H1 (cell line): ENCODE measurements around the gene DYNLT5. TPM values are rescaled to one million over a fixed set of nuclear protein-coding genes. Genes with fewer than 3 reads are reported as not detected.

Source experiments
- CTCF ChIA-PET: fragments of 300-600 bp; sonication (Branson Sonifier 250); formaldehyde crosslinking; loops from one replicate; lab custom pipeline; 2021; ENCODE audit not compliant: partially characterized antibody; lab: Charles Lee
- POLR2A ChIA-PET: fragments of 300-600 bp; sonication (Branson Sonifier 250); formaldehyde crosslinking; loops from one replicate; lab custom pipeline; 2021; ENCODE audit warnings: inconsistent platforms; ENCODE audit not compliant: partially characterized antibody; lab: Charles Lee
- DNase-seq, 2 experiments: peaks; one replicate each; pipeline versions ENCODE4 v3.0.0 to v3.0.0-alpha.2; 2010 to 2022; ENCODE audit warnings: low spot score in 2 of 2, low read depth in 1 of 2, mixed read lengths in 1 of 2
- FAIRE-seq: peaks from 2 replicates; lab custom pipeline; 2011; peaks lifted over from hg19 to GRCh38; lab: Jason Lieb, UNC
- H2AFZ ChIP-seq: 2 replicates; pipeline ENCODE4 v1.8.1; 2012; ENCODE audit warnings: low read length, inconsistent platforms
- H2AK5ac ChIP-seq: 2 replicates; pipeline ENCODE4 v1.6.1; 2013; ENCODE audit warnings: low read depth, low read length
- H2BK120ac ChIP-seq: replicated peaks from 2 replicates; pipeline ENCODE3; 2013; ENCODE audit warnings: low read depth, low read length, inconsistent platforms
- H2BK12ac ChIP-seq: 2 replicates; pipeline ENCODE4 v1.6.1; 2013; ENCODE audit warnings: low read depth, low read length
- H2BK15ac ChIP-seq: 2 replicates; pipeline ENCODE4 v1.6.1; 2013; ENCODE audit warnings: low read length
- H2BK20ac ChIP-seq: 2 replicates; pipeline ENCODE4 v1.6.1; 2013; ENCODE audit warnings: low read length
- H2BK5ac ChIP-seq: 2 replicates; pipeline ENCODE4 v1.6.1; 2013; ENCODE audit warnings: low read depth, low read length
- H3K14ac ChIP-seq: 2 replicates; pipeline ENCODE4 v1.6.1; 2013; ENCODE audit warnings: inconsistent platforms; ENCODE audit not compliant: insufficient read length
- H3K18ac ChIP-seq: 2 replicates; pipeline ENCODE4 v1.6.1; 2013; ENCODE audit warnings: low read length; ENCODE audit errors: extremely low read depth
- H3K23ac ChIP-seq: 2 replicates; pipeline ENCODE4 v1.6.1; 2013; ENCODE audit warnings: inconsistent platforms; ENCODE audit not compliant: insufficient read length
- H3K23me2 ChIP-seq: 2 replicates; pipeline ENCODE4 v1.6.1; 2013; ENCODE audit warnings: low read depth, low read length
- H3K27ac ChIP-seq: 2 replicates; pipeline ENCODE4 v1.6.1; 2011; ENCODE audit warnings: low read depth, low read length, inconsistent platforms
- H3K27me3 ChIP-seq, 4 experiments: replicated peaks in 1 of 4; 1 replicate in 1 of 4; 2 replicates in 3 of 4; pipeline versions ENCODE4 v1.6.1 to v1.8.1; 2011 to 2013; ENCODE audit warnings: low read length in 3 of 4, mild to moderate bottlenecking in 3 of 4, inconsistent platforms in 2 of 4, mixed read lengths in 2 of 4, moderate library complexity in 1 of 4; ENCODE audit not compliant: control insufficient read depth in 3 of 4, insufficient read depth in 3 of 4; ENCODE audit errors: extremely low read depth in 1 of 4
- H3K36me3 ChIP-seq, 4 experiments: 2 replicates each; pipeline versions ENCODE4 v1.6.1 to v1.8.1; 2011 to 2013; ENCODE audit warnings: mild to moderate bottlenecking in 4 of 4, low read length in 3 of 4, moderate library complexity in 2 of 4, control low read depth in 1 of 4, inconsistent platforms in 1 of 4; ENCODE audit not compliant: insufficient read depth in 4 of 4, control insufficient read depth in 2 of 4
- H3K4ac ChIP-seq: replicated peaks from 2 replicates; pipeline ENCODE3; 2013; ENCODE audit warnings: low read length, low read depth, mixed read lengths, inconsistent platforms; ENCODE audit not compliant: insufficient read length
- H3K4me1 ChIP-seq, 4 experiments: replicated peaks in 1 of 4; 1 replicate in 1 of 4; 2 replicates in 3 of 4; pipeline versions ENCODE4 v1.6.1 to v1.8.1; 2011 to 2013; ENCODE audit warnings: low read length in 3 of 4, inconsistent platforms in 2 of 4, mixed read lengths in 1 of 4; ENCODE audit not compliant: insufficient read depth in 4 of 4, control insufficient read depth in 3 of 4
- H3K4me2 ChIP-seq, 2 experiments: 2 replicates each; pipeline versions ENCODE4 v1.6.1 to v1.8.1; 2011 to 2013; ENCODE audit warnings: low read depth in 2 of 2, low read length in 2 of 2, control low read depth in 1 of 2, inconsistent platforms in 1 of 2, mild to moderate bottlenecking in 1 of 2; ENCODE audit not compliant: insufficient read depth in 1 of 2
- H3K4me3 ChIP-seq, 4 experiments: fragments of 200-600, 300-600 bp in 1 of 4; sonication (generic), shearing (Covaris generic), sonication (Bioruptor Twin) in 1 of 4; 2 replicates each; pipeline versions ENCODE4 v1.5.1 to v1.8.1; 2011 to 2016; ENCODE audit warnings: low read length in 4 of 4, low read depth in 3 of 4, control low read depth in 2 of 4, inconsistent platforms in 2 of 4, mild to moderate bottlenecking in 2 of 4, mixed read lengths in 1 of 4, moderate library complexity in 1 of 4; ENCODE audit not compliant: insufficient read depth in 2 of 4; ENCODE audit errors: extremely low read depth in 1 of 4
- H3K56ac ChIP-seq: replicated peaks from 2 replicates; pipeline ENCODE3; 2013; ENCODE audit warnings: low read depth, mild to moderate bottlenecking, mixed read lengths, low read length, inconsistent platforms; ENCODE audit not compliant: insufficient read length
- H3K79me1 ChIP-seq: 2 replicates; pipeline ENCODE4 v1.6.1; 2013; ENCODE audit warnings: low read depth, low read length, control low read depth
- H3K79me2 ChIP-seq, 2 experiments: 2 replicates each; pipeline versions ENCODE4 v1.6.1 to v1.8.1; 2012 to 2013; ENCODE audit warnings: low read length in 2 of 2, mild to moderate bottlenecking in 2 of 2, inconsistent platforms in 1 of 2; ENCODE audit not compliant: insufficient read depth in 2 of 2, control insufficient read depth in 1 of 2
- H3K9ac ChIP-seq, 4 experiments: replicated peaks in 1 of 4; 1 replicate in 1 of 4; 2 replicates in 3 of 4; pipeline versions ENCODE4 v1.6.1 to v1.8.1; 2011 to 2013; ENCODE audit warnings: low read depth in 3 of 4, low read length in 3 of 4, control low read depth in 2 of 4, mild to moderate bottlenecking in 2 of 4, moderate library complexity in 2 of 4, inconsistent platforms in 1 of 4; ENCODE audit errors: extremely low read depth in 1 of 4
- H3K9me3 ChIP-seq, 2 experiments: 2 replicates each; pipeline versions ENCODE4 v1.6.1 to v1.8.1; 2012 to 2013; ENCODE audit warnings: mild to moderate bottlenecking in 2 of 2, moderate library complexity in 2 of 2, control low read depth in 1 of 2, inconsistent platforms in 1 of 2, low read depth in 1 of 2, low read length in 1 of 2, mixed read lengths in 1 of 2; ENCODE audit not compliant: insufficient read depth in 2 of 2
- H4K20me1 ChIP-seq, 2 experiments: replicated peaks in 1 of 2; 2 replicates each; pipeline versions ENCODE3 to v1.8.1; 2011 to 2013; ENCODE audit warnings: inconsistent platforms in 2 of 2, low read length in 2 of 2, mild to moderate bottlenecking in 1 of 2; ENCODE audit not compliant: insufficient read depth in 2 of 2, control insufficient read depth in 1 of 2
- H4K5ac ChIP-seq: 2 replicates; pipeline ENCODE4 v1.6.1; 2013; ENCODE audit warnings: low read length, low read depth, mixed read lengths, inconsistent platforms; ENCODE audit not compliant: insufficient read length
- H4K8ac ChIP-seq: 2 replicates; pipeline ENCODE4 v1.8.0; 2013; ENCODE audit warnings: mild to moderate bottlenecking, moderate library complexity, low read length, inconsistent platforms; ENCODE audit not compliant: insufficient read depth; ENCODE audit errors: extremely low read depth
- H4K91ac ChIP-seq: replicated peaks from 2 replicates; pipeline ENCODE3; 2013; ENCODE audit warnings: low read length, mixed read lengths, inconsistent platforms; ENCODE audit not compliant: insufficient read length
- CHD1 ChIP-seq: IDR thresholded peaks from 2 replicates; pipeline ENCODE4 v1.6.1; 2012; ENCODE audit warnings: low read depth, low read length, improper control_type of control experiment
- SIX5 ChIP-seq: IDR thresholded peaks from 2 replicates; pipeline ENCODE4 v1.6.1; 2011; ENCODE audit warnings: mild to moderate bottlenecking, low read depth, low read length
- SP2 ChIP-seq: IDR thresholded peaks from 2 replicates; pipeline ENCODE4 v1.6.1; 2012; ENCODE audit warnings: mild to moderate bottlenecking, low read length, inconsistent platforms
- ZNF274 ChIP-seq: IDR thresholded peaks from 2 replicates; pipeline ENCODE4 v1.7.0; 2012; ENCODE audit warnings: low read length, borderline replicate concordance; ENCODE audit errors: extremely low read depth
- polyA plus RNA-seq, 7 experiments: library from polyadenylated mRNA; depleted of rRNA in 3 of 7; stranded (reverse) in 5 of 7; unstranded in 2 of 7; fragments of >200 nt in 5 of 7; fragments of 200-250 nt in 2 of 7; gene quantifications; 1 replicate in 5 of 7; 2 replicates in 1 of 7; 4 replicates in 1 of 7; pipeline versions ENCODE4 v1.2.1 to v1.2.3, GENCODE V29; 2011 to 2013; ENCODE audit warnings: missing spikeins in 2 of 7, mixed read lengths in 2 of 7
- total RNA-seq: library from RNA; stranded (reverse); fragmentation: NEBNext Ultra II Directional; extraction: Animal tissue kit (Norgen Biotek cat#: 25700); gene quantifications from 2 replicates; pipeline ENCODE4 v1.2.1, GENCODE V29; 2021

Gene DYNLT5
- total and polyA plus RNA-seq, 2 of the 8 experiments (the other 6 are each of a cell fraction or from before 2014, with no cell fraction given), result 0.93 to 1.5 TPM

GRCh38 chr1:66723985-66724384, 28.3 kb upstream of the DYNLT5 start:
- TF ChIP-seq SIX5, result no peak
- no peak for TF ChIP-seq CHD1
- TF ChIP-seq ZNF274, result no peak
- TF ChIP-seq SP2, result no peak

More at GRCh38 chr1:66723985-66724384, 28.3 kb upstream of the DYNLT5 start:
- Histone ChIP-seq H2BK20ac (no peak overlapping the region), H3K23ac (no peak overlapping the region), H4K5ac (no peak overlapping the region), H3K18ac (no peak overlapping the region), H3K27me3 (no peaks in the 10 kb centered on the region), H4K91ac (no peak overlapping the region), H3K56ac (no peak overlapping the region), H3K79me2 (no peaks in the 10 kb centered on the region), H2BK5ac (no peak overlapping the region), H2BK15ac (no peak overlapping the region), H4K20me1 (no peaks in the 10 kb centered on the region), H3K9ac (no peak overlapping the region), H3K36me3 (no peaks in the 10 kb centered on the region), H2AK5ac (no peak overlapping the region), H3K79me1 (no peaks in the 10 kb centered on the region), H3K14ac (no peak overlapping the region), H3K9me3 (no peaks in the 10 kb centered on the region), H2BK12ac (no peak overlapping the region), H3K23me2 (no peaks in the 10 kb centered on the region), H4K8ac (no peak overlapping the region), H3K4me3 (no peak overlapping the region), H3K27ac (no peak overlapping the region), H3K4me2 (no peak overlapping the region), H2BK120ac (no peak overlapping the region), H3K4ac (no peak overlapping the region), H3K4me1 (peaks cover 0 to 2% (median 1%) of the 10 kb centered on the region in 4 experiments; a peak in 1 of 7 replicates), H2AFZ (no peak overlapping the region)
- CTCF ChIA-PET, result interaction anchor here (0.6 kb wide), 1 partner anchor 278 kb away, joined by 3 read pairs; no protein-coding TSS in a partner anchor
- DNase-seq, result no peak
- POLR2A ChIA-PET, result no interaction called here
- FAIRE-seq, result no peak
